ENCODE measurements around the gene RAB5B.

The RAB5B gene

GRCh38 chr12:55973599-55974307, at the start of gene RAB5B:
TSS of gene RAB5B (plus strand) at chr12:55974078. CDS start at chr12:55986961, 12,883 bp downstream.
- in situ Hi-C loops (cut with MboI; ENCODE audit: low sequenced_read_pairs) = no loop called here

- in situ Hi-C loops (cut with MboI; ENCODE audit: low sequenced_read_pairs) = no loop called here
Measured at GRCh38 chr12:55925371-55925770, 48.5 kb upstream of the RAB5B start.

- in situ Hi-C loops (cut with MboI; ENCODE audit: low sequenced_read_pairs) = no loop called here
Measured at GRCh38 chr12:55925870-55926737, 47.8 kb upstream of the RAB5B start.

GRCh38 chr12:55926738-55927587, 46.9 kb upstream of the RAB5B start:
- in situ Hi-C loops (cut with MboI; ENCODE audit: low sequenced_read_pairs) = no loop called here

GRCh38 chr12:55927588-55928502, 46.0 kb upstream of the RAB5B start, which contains the start of gene PYM1:
TSS of gene PYM1 (minus strand) at chr12:55927894. CDS start at chr12:55927761, 133 bp downstream.
- in situ Hi-C loops (cut with MboI; ENCODE audit: low sequenced_read_pairs) = no loop called here

GRCh38 chr12:55929306-55929791, 44.5 kb upstream of the RAB5B start:
- in situ Hi-C loops (cut with MboI; ENCODE audit: low sequenced_read_pairs) = no loop called here

- in situ Hi-C loops (cut with MboI; ENCODE audit: low sequenced_read_pairs) = no loop called here
Measured at GRCh38 chr12:55930771-55931316, 43.0 kb upstream of the RAB5B start, which contains the start of gene DGKA. TSS of gene DGKA (plus strand) at chr12:55931162. CDS start at chr12:55936504, 5,342 bp downstream.

GRCh38 chr12:55931317-55931779, 42.5 kb upstream of the RAB5B start:
- in situ Hi-C loops (cut with MboI; ENCODE audit: low sequenced_read_pairs) = no loop called here

- in situ Hi-C loops (cut with MboI; ENCODE audit: low sequenced_read_pairs) = no loop called here
Measured at GRCh38 chr12:55931780-55932550, 41.9 kb upstream of the RAB5B start.

- in situ Hi-C loops (cut with MboI; ENCODE audit: low sequenced_read_pairs) = no loop called here
Measured at GRCh38 chr12:55932551-55932910, 41.3 kb upstream of the RAB5B start.

GRCh38 chr12:55933169-55933798, 40.6 kb upstream of the RAB5B start:
- in situ Hi-C loops (cut with MboI; ENCODE audit: low sequenced_read_pairs) = no loop called here

- in situ Hi-C loops (cut with MboI; ENCODE audit: low sequenced_read_pairs) = no loop called here
Measured at GRCh38 chr12:55933799-55934742, 39.8 kb upstream of the RAB5B start.

- in situ Hi-C loops (cut with MboI; ENCODE audit: low sequenced_read_pairs) = no loop called here
Measured at GRCh38 chr12:55934773-55935172, 39.1 kb upstream of the RAB5B start.

GRCh38 chr12:55935738-55936151, 38.1 kb upstream of the RAB5B start:
- in situ Hi-C loops (cut with MboI; ENCODE audit: low sequenced_read_pairs) = no loop called here

- in situ Hi-C loops (cut with MboI; ENCODE audit: low sequenced_read_pairs) = no loop called here
Measured at GRCh38 chr12:55937981-55938380, 35.9 kb upstream of the RAB5B start.

- in situ Hi-C loops (cut with MboI; ENCODE audit: low sequenced_read_pairs) = no loop called here
Measured at GRCh38 chr12:55938826-55939501, 34.9 kb upstream of the RAB5B start.

Measured in HL-60/S4 (cell line).